PC-3 (cell line): ENCODE measurements around the gene NRDE2. TPM values are rescaled to one million over a fixed set of nuclear protein-coding genes. Genes with fewer than 3 reads are reported as not detected.

Experiments
- ATAC-seq: fragments of 200-7000 bp; cut with Tn5 transposase; 2 replicates; pipeline ENCODE4 v1.9.1; 2020; ENCODE audit warnings: mild to moderate bottlenecking, moderate library complexity
- BruUV-seq: library from RNA; stranded (reverse); fragments of 400-500 nt; replicated peaks from 2 replicates; lab custom pipeline; 2021; lab: Mats Ljungman, UMichigan
- CTCF ChIA-PET: fragments of 300-600 bp; sonication (Branson Sonifier 250); formaldehyde crosslinking; loops from one replicate; lab custom pipeline; 2022; ENCODE audit warnings: antibody characterized with exemption; lab: Charles Lee
- POLR2A ChIA-PET: fragments of 300-600 bp; sonication (Branson Sonifier 250); formaldehyde crosslinking; loops from one replicate; lab custom pipeline; 2022; ENCODE audit warnings: antibody characterized with exemption; ENCODE audit not compliant: unreplicated experiment; lab: Charles Lee
- DNase-seq: peaks from one replicate; pipeline ENCODE4 v3.0.0-alpha.2; 2015
- H2AFZ ChIP-seq: fragments of 300-600 bp; sonication (generic); 2 replicates; pipeline ENCODE4 v1.6.0; 2016; ENCODE audit warnings: antibody characterized with exemption, low read length
- H3F3A ChIP-seq: fragments of 300-600 bp; sonication (generic); one replicate; pipeline ENCODE4 v1.6.0; 2017; ENCODE audit warnings: antibody characterized with exemption, low read length, control low read depth, mild to moderate bottlenecking; ENCODE audit not compliant: unreplicated experiment
- H3K27ac ChIP-seq: fragments of 300-600 bp; sonication (generic); 2 replicates; pipeline ENCODE4 v1.5.1; 2016; ENCODE audit warnings: mild to moderate bottlenecking, low read length
- H3K27me3 ChIP-seq: fragments of 300-600 bp; sonication (generic); 2 replicates; pipeline ENCODE4 v1.6.1; 2016; ENCODE audit warnings: low read length, mixed read lengths
- H3K36me3 ChIP-seq: fragments of 300-600 bp; sonication (generic); 2 replicates; pipeline ENCODE4 v1.6.1; 2016; ENCODE audit warnings: low read depth, mixed run types, low read length, mixed read lengths
- H3K4me1 ChIP-seq: fragments of 300-600 bp; sonication (generic); 2 replicates; pipeline ENCODE4 v1.5.1; 2016; ENCODE audit warnings: low read length; ENCODE audit not compliant: insufficient read depth
- H3K4me2 ChIP-seq: fragments of 300-600 bp; sonication (generic); 2 replicates; pipeline ENCODE4 v1.6.0; 2016; ENCODE audit warnings: low read length
- H3K4me3 ChIP-seq: fragments of 300-600 bp; sonication (generic); 2 replicates; pipeline ENCODE4 v1.5.1; 2016; ENCODE audit warnings: mild to moderate bottlenecking, low read length, mixed read lengths
- H3K79me2 ChIP-seq: fragments of 300-600 bp; sonication (generic); 2 replicates; pipeline ENCODE4 v1.6.1; 2017; ENCODE audit warnings: low read length, mixed read lengths
- H3K9ac ChIP-seq: fragments of 300-600 bp; sonication (generic); 2 replicates; pipeline ENCODE4 v1.6.0; 2016; ENCODE audit warnings: mild to moderate bottlenecking, low read length
- H3K9me2 ChIP-seq: fragments of 300-600 bp; sonication (generic); replicated peaks from 2 replicates; pipeline ENCODE4 v1.6.1; 2016; ENCODE audit warnings: mixed run types, low read length, mixed read lengths
- H3K9me3 ChIP-seq: fragments of 300-600 bp; sonication (generic); 2 replicates; pipeline ENCODE4 v1.6.1; 2016; ENCODE audit warnings: low read length, mixed read lengths
- H4K20me1 ChIP-seq: fragments of 300-600 bp; sonication (generic); 2 replicates; pipeline ENCODE4 v1.6.1; 2016; ENCODE audit warnings: low read length, mixed read lengths
- CTCF ChIP-seq: fragments of 300-600 bp; sonication (generic); conservative IDR thresholded peaks from 2 replicates; pipeline ENCODE4 v1.5.1; 2017; ENCODE audit warnings: antibody characterized with exemption, low read depth, mild to moderate bottlenecking, low read length
- EZH2 ChIP-seq: fragments of 300-600 bp; sonication (generic); IDR thresholded peaks from one replicate; pipeline ENCODE4 v1.6.1; 2017; ENCODE audit warnings: antibody characterized with exemption, mild to moderate bottlenecking, low read length; ENCODE audit not compliant: unreplicated experiment
- EZH2phosphoT487 ChIP-seq: fragments of 300-600 bp; sonication (generic); IDR thresholded peaks from 2 replicates; pipeline ENCODE4 v1.6.1; 2018; ENCODE audit warnings: mild to moderate bottlenecking, antibody characterized with exemption, low read length, borderline replicate concordance
- intact Hi-C: fragments of 100-400 bp; cut with micrococcal nuclease; formaldehyde crosslinking; loops from 2 replicates; pipeline ENCODE4 v1.9.0; 2023
- total RNA-seq: library from RNA; depleted of rRNA; stranded (reverse); fragments of >200 nt; gene quantifications from 2 replicates; pipeline ENCODE4 v1.2.3, GENCODE V29; 2014

Gene NRDE2
- total RNA-seq, 1 experiment from 2014 or later: 18.3 TPM

DNA sequence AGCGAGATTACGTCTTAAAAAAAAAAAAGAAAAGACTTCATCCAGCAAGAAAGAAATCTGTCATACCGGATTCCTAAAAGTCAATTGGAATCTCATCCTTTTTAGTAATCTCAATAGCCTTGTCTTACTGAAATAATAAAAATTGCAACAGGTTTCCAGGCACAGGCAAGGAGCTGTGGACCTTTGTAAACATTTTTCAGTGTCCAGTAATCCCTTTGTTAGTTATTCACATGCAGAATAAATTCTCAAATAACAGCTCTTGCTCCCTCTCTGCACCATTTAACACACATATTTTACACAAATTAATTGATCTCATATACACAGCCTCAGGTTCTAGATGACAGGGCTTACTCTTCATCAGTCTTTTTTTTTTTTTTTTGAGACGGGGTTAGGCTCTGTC is 43.1 kb upstream of the NRDE2 start:
- intact Hi-C loops: no loop called here
- Histone ChIP-seq H3K79me2 (no peaks in the 10 kb centered on the region), H3K4me2 (no peak overlapping the region), H3K9me3 (no peaks in the 10 kb centered on the region), H3K4me1 (no peaks in the 10 kb centered on the region), H3K36me3 (no peaks in the 10 kb centered on the region), H3K27me3 (no peaks in the 10 kb centered on the region), H3K27ac (no peak overlapping the region), H4K20me1 (no peaks in the 10 kb centered on the region), H3F3A (no peaks in the 10 kb centered on the region), H3K9me2 (no peaks in the 10 kb centered on the region), H3K9ac (no peak overlapping the region), H3K4me3 (no peak overlapping the region), H2AFZ (no peak overlapping the region)
- ATAC-seq (no peak), DNase-seq (no peak)
- no peak for TF ChIP-seq EZH2phosphoT487
- TF ChIP-seq EZH2: no peak
- no peak for TF ChIP-seq CTCF
- no TSS peak for BruUV-seq
- ChIA-PET CTCF (no interaction called here), POLR2A (interaction anchor here (0.6 kb wide), 1 partner anchor 62 kb away, joined by 3 read pairs; no protein-coding TSS in a partner anchor)

DNA sequence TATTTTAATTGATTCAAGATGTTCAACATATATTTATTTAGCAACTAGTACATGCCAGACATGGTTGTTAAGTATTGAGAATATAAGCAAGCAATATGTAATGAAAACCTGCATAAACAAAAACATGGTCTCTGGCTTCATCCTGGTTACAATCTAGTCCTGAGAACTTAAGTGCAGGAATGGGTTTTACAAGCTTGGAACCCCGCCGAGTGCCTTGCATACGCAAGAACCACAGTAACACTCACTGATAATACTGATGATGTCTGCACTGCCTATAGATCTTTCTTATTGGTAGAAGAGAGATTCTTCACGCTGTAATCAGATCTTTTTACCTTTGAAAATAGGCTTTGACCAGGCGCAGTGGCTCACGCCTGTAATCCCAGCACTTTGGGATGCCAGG is 42.1 kb upstream of the NRDE2 start:
- DNase-seq: peak; percentile 67

More for the DNA sequence above, 42.1 kb upstream of the NRDE2 start:
- Histone ChIP-seq H3K9ac (no peak overlapping the region), H3K27ac (no peak overlapping the region), H3K27me3 (no peaks in the 10 kb centered on the region), H3K4me2 (no peak overlapping the region), H3K9me2 (no peaks in the 10 kb centered on the region), H3K4me1 (peaks cover 6% of the 10 kb centered on the region), H4K20me1 (no peaks in the 10 kb centered on the region), H3K4me3 (no peak overlapping the region), H3K36me3 (no peaks in the 10 kb centered on the region), H3K9me3 (no peaks in the 10 kb centered on the region), H3K79me2 (no peaks in the 10 kb centered on the region), H2AFZ (no peak overlapping the region), H3F3A (no peaks in the 10 kb centered on the region)
- ATAC-seq: no peak
- intact Hi-C loops: no loop called here
- CTCF ChIA-PET: no interaction called here
- POLR2A ChIA-PET: no interaction called here
- no peak for TF ChIP-seq EZH2
- TF ChIP-seq CTCF: no peak
- no peak for TF ChIP-seq EZH2phosphoT487
- no TSS peak for BruUV-seq
